ENCODE data around the gene PRSS38.

The PRSS38 gene

GRCh38 chr1:227894831-227895451, 79.5 kb downstream of the PRSS38 start:
- no peak for DNase-seq (ENCODE audit: low read depth in 1 of 2, low spot score in 1 of 2)
- TF ChIP-seq CTCF (IDR thresholded peaks at IDR 0.05; ENCODE audit: insufficient read depth, low read length) (no peak), POLR2AphosphoS5 (IDR thresholded peaks at IDR 0.05; ENCODE audit: low read depth) (no peak), GABPA (IDR thresholded peaks at IDR 0.05; ENCODE audit: low read depth) (no peak), SPI1 (IDR thresholded peaks at IDR 0.05; ENCODE audit: borderline replicate concordance, low read depth) (no peak), REST (IDR thresholded peaks at IDR 0.05; ENCODE audit: insufficient replicate concordance, low read depth) (no peak)
- H3K4me3 ChIP-seq (replicated peaks; ENCODE audit: insufficient read depth, low read length), result no peak overlapping the region
- no peaks in the 10 kb centered on the region for H3K27me3 ChIP-seq (ENCODE audit: insufficient read depth, poor library complexity, severe bottlenecking)
- no peak overlapping the region for H3K27ac ChIP-seq (replicated peaks)
